DLD1 (cell line): ENCODE measurements around the gene PCBD2.
"Not testable (repeated sequence)": the region's sequence is repeated elsewhere in the genome, so short reads cannot be mapped to it uniquely, and the experiment has no call there.

Experiments
- in situ Hi-C: cut with HindIII; loops from 2 replicates; pipeline ENCODE4 v1.10.0; 2017; ENCODE audit warnings: low sequenced_read_pairs

Gene PCBD2

GRCh38 chr5:134957920-134958608 lies 53.1 kb downstream of the PCBD2 start:
- in situ Hi-C loops: no loop called here

GRCh38 chr5:134958755-134959154 lies 53.8 kb downstream of the PCBD2 start:
- in situ Hi-C loops: no loop called here

GRCh38 chr5:134963098-134963497 lies 58.2 kb downstream of the PCBD2 start:
- in situ Hi-C loops: no loop called here

- in situ Hi-C loops: no loop called here
These were observed 59.7 kb downstream of the PCBD2 start for GRCh38 chr5:134964359-134965270.

- in situ Hi-C loops: no loop called here
These were observed 60.4 kb downstream of the PCBD2 start for GRCh38 chr5:134965271-134965825.

- in situ Hi-C loops: no loop called here
These were observed 62.7 kb downstream of the PCBD2 start, which contains the start of gene CATSPER3 for GRCh38 chr5:134967607-134968006. CATSPER3 (plus strand) TSS chr5:134967907; CDS start chr5:134967992, 85 bp downstream.

- in situ Hi-C loops: no loop called here
These were observed 63.1 kb downstream of the PCBD2 start for GRCh38 chr5:134968055-134968454.

- in situ Hi-C loops: no loop called here
These were observed 64.2 kb downstream of the PCBD2 start for GRCh38 chr5:134969166-134969565.

- in situ Hi-C loops: no loop called here
These were observed 70.3 kb downstream of the PCBD2 start for GRCh38 chr5:134975078-134975715.

GRCh38 chr5:134975843-134976242 lies 70.9 kb downstream of the PCBD2 start:
- in situ Hi-C loops: no loop called here

GRCh38 chr5:134976841-134977240 lies 71.9 kb downstream of the PCBD2 start:
- in situ Hi-C loops: no loop called here

- in situ Hi-C loops: no loop called here
These were observed 74.5 kb downstream of the PCBD2 start for GRCh38 chr5:134979416-134979815.

GRCh38 chr5:134982230-134982629 lies 77.3 kb downstream of the PCBD2 start:
- in situ Hi-C loops: no loop called here

GRCh38 chr5:134989266-134989830 lies 84.4 kb downstream of the PCBD2 start:
- in situ Hi-C loops: no loop called here

- in situ Hi-C loops: not testable (repeated sequence)
These were observed 85.3 kb downstream of the PCBD2 start for GRCh38 chr5:134990183-134990582.

GRCh38 chr5:134992148-134992547 lies 87.2 kb downstream of the PCBD2 start:
- in situ Hi-C loops: no loop called here

GRCh38 chr5:134993161-134993560 lies 88.2 kb downstream of the PCBD2 start:
- in situ Hi-C loops: no loop called here

- in situ Hi-C loops: no loop called here
These were observed 89.7 kb downstream of the PCBD2 start for GRCh38 chr5:134994560-134995156.

GRCh38 chr5:134995850-134996402 lies 91.0 kb downstream of the PCBD2 start:
- in situ Hi-C loops: no loop called here

- in situ Hi-C loops: no loop called here
These were observed 92.1 kb downstream of the PCBD2 start for GRCh38 chr5:134997015-134997414.
